PC-3 (cell line): ENCODE results near the gene ZMIZ1. TPM values are rescaled to one million over a fixed set of nuclear protein-coding genes. Genes with fewer than 3 reads are reported as not detected.
A peak's percentile ranks its signal among the peaks of the same experiment; 100 is the strongest.

Experiments used
- ATAC-seq: fragments of 200-7000 bp; cut with Tn5 transposase; 2 replicates; pipeline ENCODE4 v1.9.1; 2020; ENCODE audit warnings: mild to moderate bottlenecking, moderate library complexity
- BruUV-seq: library from RNA; stranded (reverse); fragments of 400-500 nt; replicated peaks from 2 replicates; lab custom pipeline; 2021; lab: Mats Ljungman, UMichigan
- CTCF ChIA-PET: fragments of 300-600 bp; sonication (Branson Sonifier 250); formaldehyde crosslinking; loops from one replicate; lab custom pipeline; 2022; ENCODE audit warnings: antibody characterized with exemption; lab: Charles Lee
- POLR2A ChIA-PET: fragments of 300-600 bp; sonication (Branson Sonifier 250); formaldehyde crosslinking; loops from one replicate; lab custom pipeline; 2022; ENCODE audit warnings: antibody characterized with exemption; ENCODE audit not compliant: unreplicated experiment; lab: Charles Lee
- DNase-seq: peaks from one replicate; pipeline ENCODE4 v3.0.0-alpha.2; 2015
- H2AFZ ChIP-seq: fragments of 300-600 bp; sonication (generic); 2 replicates; pipeline ENCODE4 v1.6.0; 2016; ENCODE audit warnings: antibody characterized with exemption, low read length
- H3F3A ChIP-seq: fragments of 300-600 bp; sonication (generic); one replicate; pipeline ENCODE4 v1.6.0; 2017; ENCODE audit warnings: antibody characterized with exemption, low read length, control low read depth, mild to moderate bottlenecking; ENCODE audit not compliant: unreplicated experiment
- H3K27ac ChIP-seq: fragments of 300-600 bp; sonication (generic); 2 replicates; pipeline ENCODE4 v1.5.1; 2016; ENCODE audit warnings: mild to moderate bottlenecking, low read length
- H3K27me3 ChIP-seq: fragments of 300-600 bp; sonication (generic); 2 replicates; pipeline ENCODE4 v1.6.1; 2016; ENCODE audit warnings: low read length, mixed read lengths
- H3K36me3 ChIP-seq: fragments of 300-600 bp; sonication (generic); 2 replicates; pipeline ENCODE4 v1.6.1; 2016; ENCODE audit warnings: low read depth, mixed run types, low read length, mixed read lengths
- H3K4me1 ChIP-seq: fragments of 300-600 bp; sonication (generic); 2 replicates; pipeline ENCODE4 v1.5.1; 2016; ENCODE audit warnings: low read length; ENCODE audit not compliant: insufficient read depth
- H3K4me2 ChIP-seq: fragments of 300-600 bp; sonication (generic); 2 replicates; pipeline ENCODE4 v1.6.0; 2016; ENCODE audit warnings: low read length
- H3K4me3 ChIP-seq: fragments of 300-600 bp; sonication (generic); 2 replicates; pipeline ENCODE4 v1.5.1; 2016; ENCODE audit warnings: mild to moderate bottlenecking, low read length, mixed read lengths
- H3K79me2 ChIP-seq: fragments of 300-600 bp; sonication (generic); 2 replicates; pipeline ENCODE4 v1.6.1; 2017; ENCODE audit warnings: low read length, mixed read lengths
- H3K9ac ChIP-seq: fragments of 300-600 bp; sonication (generic); 2 replicates; pipeline ENCODE4 v1.6.0; 2016; ENCODE audit warnings: mild to moderate bottlenecking, low read length
- H3K9me2 ChIP-seq: fragments of 300-600 bp; sonication (generic); replicated peaks from 2 replicates; pipeline ENCODE4 v1.6.1; 2016; ENCODE audit warnings: mixed run types, low read length, mixed read lengths
- H3K9me3 ChIP-seq: fragments of 300-600 bp; sonication (generic); 2 replicates; pipeline ENCODE4 v1.6.1; 2016; ENCODE audit warnings: low read length, mixed read lengths
- H4K20me1 ChIP-seq: fragments of 300-600 bp; sonication (generic); 2 replicates; pipeline ENCODE4 v1.6.1; 2016; ENCODE audit warnings: low read length, mixed read lengths
- EZH2 ChIP-seq: fragments of 300-600 bp; sonication (generic); IDR thresholded peaks from one replicate; pipeline ENCODE4 v1.6.1; 2017; ENCODE audit warnings: antibody characterized with exemption, mild to moderate bottlenecking, low read length; ENCODE audit not compliant: unreplicated experiment
- EZH2phosphoT487 ChIP-seq: fragments of 300-600 bp; sonication (generic); IDR thresholded peaks from 2 replicates; pipeline ENCODE4 v1.6.1; 2018; ENCODE audit warnings: mild to moderate bottlenecking, antibody characterized with exemption, low read length, borderline replicate concordance
- intact Hi-C: fragments of 100-400 bp; cut with micrococcal nuclease; formaldehyde crosslinking; loops from 2 replicates; pipeline ENCODE4 v1.9.0; 2023
- total RNA-seq: library from RNA; depleted of rRNA; stranded (reverse); fragments of >200 nt; gene quantifications from 2 replicates; pipeline ENCODE4 v1.2.3, GENCODE V29; 2014
- TF ChIP-seq, protein P1 (sequence below): fragments of 300-600 bp; sonication (generic); conservative IDR thresholded peaks from 2 replicates; pipeline ENCODE4 v1.5.1; 2017; ENCODE audit warnings: antibody characterized with exemption, low read depth, mild to moderate bottlenecking, low read length

ZMIZ1 gene
- total RNA-seq, 1 experiment from 2014 or later: 55.4 TPM

DNA sequence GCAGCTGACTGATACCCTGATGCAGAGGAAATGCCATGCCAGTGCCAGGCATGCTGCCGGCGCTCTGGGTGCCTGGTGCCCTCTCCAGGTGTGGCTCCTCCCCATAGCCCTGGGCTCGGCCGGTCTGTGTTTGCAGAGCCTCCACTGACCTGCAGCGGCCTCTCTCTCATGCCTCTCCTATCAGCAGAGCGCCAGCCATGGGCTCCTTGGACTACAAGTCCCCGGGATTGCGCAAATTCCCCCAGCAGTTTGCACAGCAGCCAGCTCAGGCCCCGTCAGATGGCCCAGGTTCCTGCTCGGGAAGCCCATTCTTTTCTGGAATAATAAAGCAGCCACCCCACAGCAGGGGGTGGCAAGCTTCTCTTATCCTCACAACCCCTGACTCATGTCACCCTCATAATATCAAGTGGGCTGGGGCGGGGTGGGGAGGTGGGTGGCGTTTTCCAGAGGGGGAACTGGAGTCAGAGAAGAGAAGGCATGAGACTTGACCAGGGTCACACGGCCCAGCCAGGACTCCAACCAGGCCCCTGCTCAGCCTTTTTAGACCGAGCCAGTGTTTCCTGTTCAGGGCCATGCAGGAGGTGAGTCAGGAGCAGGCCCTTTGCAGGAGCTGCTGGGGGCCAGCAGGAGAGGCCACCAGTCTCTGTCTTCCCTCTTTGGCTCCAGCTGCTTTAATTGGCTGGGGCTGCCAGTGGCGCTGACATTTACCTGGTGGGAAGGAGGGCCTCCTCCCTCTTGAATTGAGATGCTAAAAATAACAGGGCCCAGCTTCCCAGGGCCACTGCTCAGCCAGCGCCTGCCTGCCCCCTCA, 58.6 kb downstream of the ZMIZ1 start:
- TF ChIP-seq EZH2 (no peak), EZH2phosphoT487 (no peak)
- TF ChIP-seq, protein P1, sequence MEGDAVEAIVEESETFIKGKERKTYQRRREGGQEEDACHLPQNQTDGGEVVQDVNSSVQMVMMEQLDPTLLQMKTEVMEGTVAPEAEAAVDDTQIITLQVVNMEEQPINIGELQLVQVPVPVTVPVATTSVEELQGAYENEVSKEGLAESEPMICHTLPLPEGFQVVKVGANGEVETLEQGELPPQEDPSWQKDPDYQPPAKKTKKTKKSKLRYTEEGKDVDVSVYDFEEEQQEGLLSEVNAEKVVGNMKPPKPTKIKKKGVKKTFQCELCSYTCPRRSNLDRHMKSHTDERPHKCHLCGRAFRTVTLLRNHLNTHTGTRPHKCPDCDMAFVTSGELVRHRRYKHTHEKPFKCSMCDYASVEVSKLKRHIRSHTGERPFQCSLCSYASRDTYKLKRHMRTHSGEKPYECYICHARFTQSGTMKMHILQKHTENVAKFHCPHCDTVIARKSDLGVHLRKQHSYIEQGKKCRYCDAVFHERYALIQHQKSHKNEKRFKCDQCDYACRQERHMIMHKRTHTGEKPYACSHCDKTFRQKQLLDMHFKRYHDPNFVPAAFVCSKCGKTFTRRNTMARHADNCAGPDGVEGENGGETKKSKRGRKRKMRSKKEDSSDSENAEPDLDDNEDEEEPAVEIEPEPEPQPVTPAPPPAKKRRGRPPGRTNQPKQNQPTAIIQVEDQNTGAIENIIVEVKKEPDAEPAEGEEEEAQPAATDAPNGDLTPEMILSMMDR: peak; percentile 54; the same call in 1 of the 2 replicates
- no TSS peak for BruUV-seq
- H3K4me1 ChIP-seq: peaks cover 41% of the 10 kb centered on the region
- ChIA-PET CTCF (interaction anchor here (0.5 to 2.9 kb wide), 6 partner anchors 15 to 792 kb away, joined by 3 to 17 read pairs (median 4); no protein-coding TSS in a partner anchor), POLR2A (interaction anchor here (0.6 to 0.8 kb wide), 4 partner anchors 56 to 821 kb away, joined by 3 to 6 read pairs (median 4); no protein-coding TSS in a partner anchor)
- peak overlapping the region; percentile 3 for H3K9ac ChIP-seq
- ATAC-seq (peak; percentile 90), DNase-seq (peak; percentile 100)
- peak overlapping the region; percentile 62 for H3K27ac ChIP-seq
- H3K4me2 ChIP-seq: peak overlapping the region; percentile 27
- H3K27me3 ChIP-seq: no peaks in the 10 kb centered on the region
- H3K9me3 ChIP-seq: no peaks in the 10 kb centered on the region
- H3K4me3 ChIP-seq: no peak overlapping the region
- peaks cover 17% of the 10 kb centered on the region for H3K79me2 ChIP-seq
- H4K20me1 ChIP-seq: no peaks in the 10 kb centered on the region
- peaks cover 14% of the 10 kb centered on the region for H3K36me3 ChIP-seq
- H3F3A ChIP-seq: peaks cover 11% of the 10 kb centered on the region
- no peaks in the 10 kb centered on the region for H3K9me2 ChIP-seq
- H2AFZ ChIP-seq: peak overlapping the region; percentile 15
- intact Hi-C loops: loop anchor here (1.0 to 2.0 kb wide), 6 partner anchors 23 to 68 kb away; no protein-coding TSS in a partner anchor

DNA sequence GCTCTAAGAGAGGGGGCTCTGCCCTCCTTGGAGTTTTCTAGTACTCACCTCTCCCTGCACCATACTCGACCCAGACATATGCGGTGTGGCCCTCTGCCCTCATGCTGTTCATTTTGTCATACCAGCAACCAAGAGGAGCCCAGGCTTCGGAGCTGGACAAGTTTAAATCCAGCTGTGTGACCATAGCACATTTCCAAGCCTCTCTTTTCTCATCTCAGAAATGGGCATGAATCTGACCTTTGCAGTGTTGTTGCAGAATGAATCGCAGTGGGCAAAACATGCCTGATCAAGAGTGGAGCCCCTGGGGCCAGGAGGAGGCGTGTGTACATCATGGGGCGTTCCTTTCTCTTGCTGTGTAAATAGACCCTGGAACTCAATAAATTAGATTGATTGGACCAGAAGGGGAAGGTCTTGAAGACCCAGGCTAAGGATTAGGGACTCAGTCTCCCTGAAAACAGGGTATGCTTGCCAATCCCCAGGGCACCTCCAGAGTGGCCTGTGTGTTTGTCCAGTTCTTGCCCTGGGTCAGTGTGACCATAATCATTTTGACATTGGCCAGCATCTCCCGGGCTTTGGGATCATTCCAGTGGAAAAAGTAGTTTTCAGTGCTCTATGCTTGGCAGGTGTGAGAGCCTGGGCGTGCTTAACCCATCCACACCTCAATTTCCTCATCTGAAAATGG, 59.6 kb downstream of the ZMIZ1 start:
- no TSS peak for BruUV-seq
- Histone ChIP-seq H3K9me3 (no peaks in the 10 kb centered on the region), H2AFZ (no peak overlapping the region), H3K9ac (no peak overlapping the region), H3K4me1 (peaks cover 41% of the 10 kb centered on the region), H3K36me3 (peaks cover 13% of the 10 kb centered on the region), H3K4me2 (peak overlapping the region; percentile 27), H3K79me2 (peaks cover 17% of the 10 kb centered on the region), H4K20me1 (no peaks in the 10 kb centered on the region), H3K9me2 (no peaks in the 10 kb centered on the region), H3K4me3 (no peak overlapping the region), H3K27me3 (no peaks in the 10 kb centered on the region), H3F3A (peaks cover 11% of the 10 kb centered on the region), H3K27ac (peak overlapping the region; percentile 62)
- POLR2A ChIA-PET: interaction anchor here (0.8 kb wide), 1 partner anchor 57 kb away, joined by 3 read pairs; no protein-coding TSS in a partner anchor
- ATAC-seq (no peak), DNase-seq (no peak)
- CTCF ChIA-PET: interaction anchor here (0.6 to 2.9 kb wide), 3 partner anchors 56 to 71 kb away, joined by 4 to 17 read pairs (median 5); no protein-coding TSS in a partner anchor
- intact Hi-C loops: no loop called here
- TF ChIP-seq EZH2 (no peak), EZH2phosphoT487 (no peak)
- TF ChIP-seq, protein P1: no peak
